Neural crest cell (in vitro differentiated cells): ENCODE data around the gene MET. TPM values are rescaled to one million over a fixed set of nuclear protein-coding genes. Genes with fewer than 3 reads are reported as not detected.

ENCODE experiments used
- DNase-seq: peaks from one replicate; pipeline ENCODE4 v3.0.0; 2021; ENCODE audit warnings: low read depth, mixed read lengths, low spot score
- H3K27ac Mint-ChIP-seq: one replicate; pipeline ENCODE4 v1.8.0; 2021; ENCODE audit warnings: mild to moderate bottlenecking, mixed read lengths; ENCODE audit not compliant: unreplicated experiment
- H3K27me3 Mint-ChIP-seq: 2 replicates; pipeline ENCODE4 v1.8.0; 2021; ENCODE audit warnings: low read depth, mild to moderate bottlenecking, mixed read lengths
- H3K36me3 Mint-ChIP-seq: 2 replicates; pipeline ENCODE4 v1.8.0; 2021; ENCODE audit warnings: low read depth, mild to moderate bottlenecking, mixed read lengths
- H3K4me1 Mint-ChIP-seq: 2 replicates; pipeline ENCODE4 v1.8.0; 2021; ENCODE audit warnings: mixed read lengths
- H3K4me3 Mint-ChIP-seq: one replicate; pipeline ENCODE4 v1.8.0; 2021; ENCODE audit warnings: mild to moderate bottlenecking, mixed read lengths
- H3K9me3 Mint-ChIP-seq: 2 replicates; pipeline ENCODE4 v1.8.0; 2021; ENCODE audit warnings: mixed read lengths
- total RNA-seq: library from RNA; stranded (reverse); gene quantifications from 2 replicates; pipeline ENCODE4 v1.2.1, GENCODE V29; 2021
- TF ChIP-seq, protein P1 (sequence below): fragments of 200-600 bp; sonication (generic); conservative IDR thresholded peaks from 2 replicates; pipeline ENCODE4 v1.5.0; 2021; ENCODE audit warnings: antibody characterized with exemption, mild to moderate bottlenecking

Gene MET
- total RNA-seq, 1 donor from 2014 or later, result 4.0 TPM

DNA sequence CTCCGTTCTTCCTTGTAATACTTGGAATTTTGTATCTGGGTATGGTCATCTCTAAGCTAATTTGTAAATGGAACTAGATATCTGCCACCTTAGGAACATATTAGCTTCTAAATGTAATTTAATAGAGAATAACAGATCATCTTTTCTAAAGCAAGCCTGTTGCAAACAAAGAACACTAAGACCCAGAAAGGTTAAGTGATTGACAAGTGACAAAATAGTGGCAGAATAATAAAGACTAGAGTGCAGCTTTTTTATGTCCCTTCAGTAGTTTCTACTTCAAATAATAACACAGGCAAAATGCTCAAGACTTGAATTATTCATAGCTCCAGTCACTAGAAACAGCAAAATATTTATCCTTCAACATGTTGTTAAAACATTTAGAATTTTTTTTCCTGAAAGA, 91.7 kb downstream of the MET start:
- no peaks in the 10 kb centered on the region for H3K36me3 Mint-ChIP-seq
- TF ChIP-seq, protein P1, sequence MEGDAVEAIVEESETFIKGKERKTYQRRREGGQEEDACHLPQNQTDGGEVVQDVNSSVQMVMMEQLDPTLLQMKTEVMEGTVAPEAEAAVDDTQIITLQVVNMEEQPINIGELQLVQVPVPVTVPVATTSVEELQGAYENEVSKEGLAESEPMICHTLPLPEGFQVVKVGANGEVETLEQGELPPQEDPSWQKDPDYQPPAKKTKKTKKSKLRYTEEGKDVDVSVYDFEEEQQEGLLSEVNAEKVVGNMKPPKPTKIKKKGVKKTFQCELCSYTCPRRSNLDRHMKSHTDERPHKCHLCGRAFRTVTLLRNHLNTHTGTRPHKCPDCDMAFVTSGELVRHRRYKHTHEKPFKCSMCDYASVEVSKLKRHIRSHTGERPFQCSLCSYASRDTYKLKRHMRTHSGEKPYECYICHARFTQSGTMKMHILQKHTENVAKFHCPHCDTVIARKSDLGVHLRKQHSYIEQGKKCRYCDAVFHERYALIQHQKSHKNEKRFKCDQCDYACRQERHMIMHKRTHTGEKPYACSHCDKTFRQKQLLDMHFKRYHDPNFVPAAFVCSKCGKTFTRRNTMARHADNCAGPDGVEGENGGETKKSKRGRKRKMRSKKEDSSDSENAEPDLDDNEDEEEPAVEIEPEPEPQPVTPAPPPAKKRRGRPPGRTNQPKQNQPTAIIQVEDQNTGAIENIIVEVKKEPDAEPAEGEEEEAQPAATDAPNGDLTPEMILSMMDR, result no peak

GRCh38 chr7:116766881-116767280, 94.9 kb downstream of the MET start:
- DNase-seq, result no peak
- Mint-ChIP-seq H3K4me1 (peaks cover 5% of the 10 kb centered on the region), H3K36me3 (no peaks in the 10 kb centered on the region), H3K9me3 (no peaks in the 10 kb centered on the region), H3K27me3 (no peaks in the 10 kb centered on the region), H3K4me3 (no peak overlapping the region), H3K27ac (no peak overlapping the region)
- TF ChIP-seq, protein P1, result no peak

More for the DNA sequence above, 91.7 kb downstream of the MET start:
- DNase-seq, result no peak
- Mint-ChIP-seq H3K27me3 (no peaks in the 10 kb centered on the region), H3K4me1 (peaks cover 5% of the 10 kb centered on the region), H3K27ac (no peak overlapping the region), H3K4me3 (no peak overlapping the region), H3K9me3 (no peaks in the 10 kb centered on the region)

DNA sequence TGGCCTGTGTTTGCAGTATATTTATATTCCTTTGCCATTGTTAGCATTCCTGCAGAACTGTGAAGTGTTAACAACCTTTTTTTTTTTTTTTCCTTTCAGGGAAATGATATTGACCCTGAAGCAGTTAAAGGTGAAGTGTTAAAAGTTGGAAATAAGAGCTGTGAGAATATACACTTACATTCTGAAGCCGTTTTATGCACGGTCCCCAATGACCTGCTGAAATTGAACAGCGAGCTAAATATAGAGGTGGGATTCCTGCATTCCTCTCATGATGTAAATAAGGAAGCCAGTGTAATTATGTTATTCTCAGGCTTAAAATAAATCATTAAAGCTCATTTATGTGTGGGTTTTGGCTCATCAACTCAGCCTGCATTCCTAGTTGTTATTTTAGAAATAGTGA, 97.5 kb downstream of the MET start:
- no peaks in the 10 kb centered on the region for H3K4me1 Mint-ChIP-seq
- H3K9me3 Mint-ChIP-seq, result no peaks in the 10 kb centered on the region
- H3K4me3 Mint-ChIP-seq, result no peak overlapping the region
- TF ChIP-seq, protein P1, result no peak
- no peaks in the 10 kb centered on the region for H3K27me3 Mint-ChIP-seq
- no peaks in the 10 kb centered on the region for H3K36me3 Mint-ChIP-seq
- no peak for DNase-seq
- no peak overlapping the region for H3K27ac Mint-ChIP-seq

DNA sequence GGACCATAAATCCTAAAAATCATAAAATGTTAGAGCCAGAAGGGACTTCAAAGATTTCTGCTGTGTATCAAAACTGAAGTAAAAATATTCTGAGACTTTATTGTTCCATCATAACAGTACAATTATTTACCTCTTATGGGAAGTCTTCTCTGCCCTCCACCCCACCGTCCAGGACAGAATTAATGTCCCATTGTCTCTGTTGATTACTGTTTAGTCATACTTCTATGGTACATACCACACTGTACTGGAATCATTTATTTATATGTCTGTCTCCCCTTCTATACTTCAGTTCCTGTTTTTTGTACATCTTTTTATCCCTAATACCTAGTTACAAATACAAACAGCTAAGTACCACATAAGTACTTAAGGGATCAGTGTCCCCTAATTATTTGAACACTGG, 98.9 kb downstream of the MET start:
- Mint-ChIP-seq H3K4me3 (no peak overlapping the region), H3K36me3 (no peaks in the 10 kb centered on the region), H3K9me3 (no peaks in the 10 kb centered on the region), H3K4me1 (no peaks in the 10 kb centered on the region), H3K27ac (no peak overlapping the region), H3K27me3 (no peaks in the 10 kb centered on the region)
- DNase-seq, result no peak
- TF ChIP-seq, protein P1, result no peak

- H3K4me1 Mint-ChIP-seq, result no peaks in the 10 kb centered on the region
- no peaks in the 10 kb centered on the region for H3K9me3 Mint-ChIP-seq
Observed at GRCh38 chr7:116771640-116772039, 99.6 kb downstream of the MET start.

More at GRCh38 chr7:116771640-116772039, 99.6 kb downstream of the MET start:
- no peak overlapping the region for H3K4me3 Mint-ChIP-seq
- H3K27ac Mint-ChIP-seq, result no peak overlapping the region
- H3K27me3 Mint-ChIP-seq, result no peaks in the 10 kb centered on the region
- DNase-seq, result no peak
- no peaks in the 10 kb centered on the region for H3K36me3 Mint-ChIP-seq
- TF ChIP-seq, protein P1, result no peak
